GM23338 (cell line): ENCODE data around the gene TNRC18.
"Not testable (repeated sequence)": the region's sequence is repeated elsewhere in the genome, so short reads cannot be mapped to it uniquely, and the experiment has no call there.

Experiments used
- CREB1 ChIP-seq: fragments of 250-450 bp; sonication (Bioruptor Pico); IDR thresholded peaks from 2 replicates; pipeline ENCODE4 v1.5.0; 2020; ENCODE audit warnings: low read depth, mild to moderate bottlenecking, moderate library complexity
- CTCF ChIP-seq, 2 experiments: fragments of 200-600 bp in 1 of 2; sonication (generic) in 1 of 2; conservative IDR thresholded peaks; 2 replicates each; pipeline versions ENCODE4 v1.5.1 to v1.6.1; 2016 to 2017; ENCODE audit warnings: antibody characterized with exemption in 2 of 2, low read depth in 2 of 2, mild to moderate bottlenecking in 2 of 2, moderate library complexity in 1 of 2
- ETS1 ChIP-seq: IDR thresholded peaks from 2 replicates; pipeline ENCODE4 v1.6.1; 2016; ENCODE audit warnings: antibody characterized with exemption
- EZH2 ChIP-seq: fragments of 200-600 bp; sonication (generic); IDR thresholded peaks from one replicate; pipeline ENCODE4 v1.8.0; 2017; ENCODE audit warnings: antibody characterized with exemption, mild to moderate bottlenecking, low read depth; ENCODE audit not compliant: unreplicated experiment
- EZH2phosphoT487 ChIP-seq: fragments of 200-600 bp; sonication (generic); IDR thresholded peaks from one replicate; pipeline ENCODE4 v1.8.1; 2018; ENCODE audit warnings: antibody characterized with exemption; ENCODE audit not compliant: unreplicated experiment
- JUNB ChIP-seq: IDR thresholded peaks from one replicate; pipeline ENCODE4 v1.6.1; 2016; ENCODE audit warnings: antibody characterized with exemption; ENCODE audit not compliant: unreplicated experiment
- NANOG ChIP-seq: IDR thresholded peaks from 2 replicates; pipeline ENCODE4 v1.6.1; 2016; ENCODE audit warnings: antibody characterized with exemption, borderline replicate concordance
- POLR2AphosphoS5 ChIP-seq: IDR thresholded peaks from 2 replicates; pipeline ENCODE4 v1.6.1; 2016; ENCODE audit warnings: antibody characterized with exemption, low read depth
- REST ChIP-seq: IDR thresholded peaks from one replicate; pipeline ENCODE4 v1.6.1; 2018; ENCODE audit warnings: antibody characterized with exemption; ENCODE audit not compliant: unreplicated experiment
- ZNF114 ChIP-seq: fragments of 250-450 bp; sonication (Bioruptor Pico); IDR thresholded peaks from 2 replicates; pipeline ENCODE4 v1.5.0; 2020; ENCODE audit warnings: mild to moderate bottlenecking, moderate library complexity
- ZNF331 ChIP-seq: fragments of 250-450 bp; sonication (Bioruptor Pico); IDR thresholded peaks from 2 replicates; pipeline ENCODE4 v1.5.0; 2020; ENCODE audit warnings: low read depth, mild to moderate bottlenecking, moderate library complexity
- ZNF462 ChIP-seq: fragments of 250-450 bp; sonication (Bioruptor Pico); IDR thresholded peaks from 2 replicates; pipeline ENCODE4 v1.5.0; 2020; ENCODE audit warnings: mild to moderate bottlenecking, moderate library complexity

- not testable (repeated sequence) for TF ChIP-seq CTCF (conservative IDR thresholded peaks at IDR 0.05; ENCODE audit: low read depth in 2 of 2); POLR2AphosphoS5; JUNB; EZH2; REST; EZH2phosphoT487; CREB1 (CRISPR knock-in tag); ZNF331 (CRISPR knock-in tag); ZNF114 (CRISPR knock-in tag); NANOG; ETS1; ZNF462
Observed at GRCh38 chr7:5360021-5360420, 63.6 kb downstream of the TNRC18 start.
